SK-N-SH treated with all-trans-retinoic acid at 6 μM for 48 hours (cell line): Measurements from ENCODE around the gene ROBO1.
A peak's percentile ranks its signal among the peaks of the same experiment; 100 is the strongest.

Experiments used
- OSR1 ChIP-seq: fragments of 250-450 bp; sonication (Bioruptor Pico); IDR thresholded peaks from 2 replicates; pipeline ENCODE4 v1.8.0; 2022; ENCODE audit warnings: moderate library complexity, mild to moderate bottlenecking, inconsistent platforms
- POU6F1 ChIP-seq: fragments of 250-450 bp; sonication (Bioruptor Pico); IDR thresholded peaks from 2 replicates; pipeline ENCODE4 v1.8.0; 2021; ENCODE audit warnings: low read depth, mild to moderate bottlenecking, moderate library complexity, borderline replicate concordance
- RARB ChIP-seq: fragments of 250-450 bp; sonication (Bioruptor Pico); IDR thresholded peaks from 2 replicates; pipeline ENCODE4 v1.8.0; 2021; ENCODE audit warnings: mild to moderate bottlenecking, moderate library complexity
- SNAI2 ChIP-seq: fragments of 250-450 bp; sonication (Bioruptor Pico); IDR thresholded peaks from 2 replicates; pipeline ENCODE4 v1.5.0; 2020; ENCODE audit warnings: mild to moderate bottlenecking, moderate library complexity
- ZFP30 ChIP-seq: fragments of 450-650 bp; formaldehyde crosslinking; IDR thresholded peaks from 2 replicates; pipeline ENCODE4 v1.5.0; 2022; ENCODE audit warnings: mild to moderate bottlenecking, moderate library complexity

- TF ChIP-seq OSR1 (CRISPR knock-in tag) = no peak
- no peak for TF ChIP-seq SNAI2 (CRISPR knock-in tag)
- 0 out of 2 replicates have a peak, but pooled peaks have one; percentile 35 for TF ChIP-seq RARB
- no peak for TF ChIP-seq POU6F1 (CRISPR knock-in tag)
- no peak for TF ChIP-seq ZFP30 (CRISPR knock-in tag)
Measured at GRCh38 chr3:79139395-79140068, 628.3 kb downstream of the ROBO1 start.
